GM12892 (cell line): ENCODE results near the gene GABRA5.

Source experiments
- POLR2A ChIP-seq: IDR thresholded peaks from 2 replicates; pipeline ENCODE4 v1.6.1; 2011; ENCODE audit warnings: low read depth, low read length, control low read depth
- POLR2AphosphoS5 ChIP-seq: IDR thresholded peaks from 2 replicates; pipeline ENCODE4 v1.6.1; 2011; ENCODE audit warnings: low read depth, low read length, control low read depth
- TAF1 ChIP-seq: IDR thresholded peaks from 2 replicates; pipeline ENCODE4 v1.6.1; 2011; ENCODE audit warnings: low read depth, mild to moderate bottlenecking, control low read depth, low read length, borderline replicate concordance

DNA sequence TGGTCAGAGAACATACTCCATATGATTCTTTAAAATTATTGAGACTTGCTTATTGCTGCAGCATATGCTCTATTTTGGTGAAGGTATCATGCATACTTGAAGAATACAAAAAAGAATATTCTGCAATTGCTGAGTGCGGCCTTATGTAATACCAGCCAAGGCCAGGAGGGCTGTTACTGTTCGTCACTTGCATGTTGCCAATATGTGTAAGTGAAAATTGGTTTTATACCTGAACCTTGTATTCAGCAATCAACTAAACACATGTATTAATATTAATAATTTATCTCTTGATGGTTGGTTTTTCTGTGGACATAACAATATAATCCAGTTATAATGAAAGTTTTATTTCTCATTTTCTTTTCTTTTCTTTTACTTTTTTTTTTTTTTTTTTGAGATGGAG is 13.9 kb upstream of the GABRA5 start:
- TF ChIP-seq POLR2A (no peak), TAF1 (no peak), POLR2AphosphoS5 (no peak)
